Common myeloid progenitor, CD34-positive (primary cell): ENCODE results near the gene KLHL13.

Experiments
- CTCF ChIA-PET: fragments of 350-600 bp; sonication (Branson Sonifier 250); formaldehyde crosslinking; loops from one replicate; lab custom pipeline; 2021; ENCODE audit warnings: antibody characterized with exemption; lab: Charles Lee
- POLR2A ChIA-PET: fragments of 350-600 bp; sonication (Branson Sonifier 250); formaldehyde crosslinking; loops from one replicate; lab custom pipeline; 2021; ENCODE audit warnings: antibody characterized with exemption; lab: Charles Lee
- DNase-seq, 3 donors: peaks; one replicate each; pipeline versions ENCODE4 v3.0.0 to v3.0.0-alpha.2; 2013
- H3K27ac ChIP-seq, 2 experiments: 1 replicate in 1 of 2; 2 replicates in 1 of 2; pipeline ENCODE4 v1.7.0; 2013; ENCODE audit warnings: inconsistent platforms in 2 of 2, low read length in 2 of 2, mild to moderate bottlenecking in 2 of 2, low read depth in 1 of 2, moderate library complexity in 1 of 2; ENCODE audit not compliant: severe bottlenecking in 2 of 2, insufficient read depth in 1 of 2, poor library complexity in 1 of 2
- H3K27me3 ChIP-seq, 5 experiments: replicated peaks in 2 of 5; 1 replicate in 3 of 5; 2 replicates in 2 of 5; pipeline versions ENCODE4 v1.6.1 to v1.7.0; 2013; ENCODE audit warnings: low read length in 4 of 5, mild to moderate bottlenecking in 2 of 5, moderate library complexity in 2 of 5, inconsistent platforms in 1 of 5; ENCODE audit not compliant: insufficient read depth in 5 of 5, control insufficient read depth in 4 of 5
- H3K36me3 ChIP-seq, 4 experiments: 1 replicate in 2 of 4; 2 replicates in 2 of 4; pipeline versions ENCODE4 v1.6.1 to v1.7.0; 2013; ENCODE audit warnings: low read length in 3 of 4, control low read depth in 1 of 4, mild to moderate bottlenecking in 1 of 4; ENCODE audit not compliant: control insufficient read depth in 4 of 4, insufficient read depth in 4 of 4
- H3K4me1 ChIP-seq, 4 experiments: 1 replicate in 3 of 4; 2 replicates in 1 of 4; pipeline versions ENCODE4 v1.6.1 to v1.7.1; 2013; ENCODE audit warnings: low read length in 3 of 4, mild to moderate bottlenecking in 3 of 4, control low read depth in 1 of 4, inconsistent platforms in 1 of 4, moderate library complexity in 1 of 4; ENCODE audit not compliant: control insufficient read depth in 4 of 4, insufficient read depth in 4 of 4; ENCODE audit errors: control extremely low read depth in 1 of 4
- H3K4me3 ChIP-seq, 7 experiments: 1 replicate in 4 of 7; 2 replicates in 3 of 7; pipeline versions ENCODE4 v1.5.1 to v1.7.0; 2013; ENCODE audit warnings: mild to moderate bottlenecking in 7 of 7, low read length in 6 of 7, moderate library complexity in 6 of 7, inconsistent platforms in 2 of 7, low read depth in 2 of 7, control low read depth in 1 of 7; ENCODE audit not compliant: insufficient read depth in 4 of 7, control insufficient read depth in 1 of 7; ENCODE audit errors: extremely low read depth in 1 of 7
- H3K9me3 ChIP-seq, 5 experiments: 1 replicate in 4 of 5; 2 replicates in 1 of 5; pipeline versions ENCODE4 v1.6.1 to v1.7.1; 2013; ENCODE audit warnings: low read length in 4 of 5, mild to moderate bottlenecking in 2 of 5, inconsistent platforms in 1 of 5, low read depth in 1 of 5, moderate library complexity in 1 of 5; ENCODE audit not compliant: control insufficient read depth in 4 of 5, insufficient read depth in 2 of 5; ENCODE audit errors: control extremely low read depth in 1 of 5
- WGBS: methylation state at CpG from one replicate; pipeline ENCODE4 v1.1.5; 2013; ENCODE audit not compliant: insufficient coverage; 5-methylcytosine and 5-hydroxymethylcytosine counted together

Gene KLHL13

DNA sequence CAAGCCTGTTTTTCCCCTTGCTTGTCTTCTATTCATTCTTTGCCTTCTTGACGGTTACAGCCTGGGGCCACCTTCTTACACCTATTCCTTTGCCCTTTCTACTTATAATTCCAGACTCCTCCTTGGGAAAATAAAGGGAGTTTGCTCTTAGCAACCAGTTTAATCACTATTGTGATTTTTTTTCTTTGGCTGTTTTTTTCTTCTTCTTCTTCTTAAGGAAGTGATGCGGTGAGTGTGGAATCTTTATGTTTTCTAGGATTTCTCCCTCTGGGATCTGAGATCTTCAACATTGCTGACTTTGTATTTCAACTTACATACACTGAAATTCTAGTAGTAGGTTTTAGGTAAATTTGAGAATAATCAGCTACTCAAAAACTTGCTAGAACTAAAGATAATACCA lies 1.1 kb upstream of the KLHL13 start:
- DNase-seq: no peak
- POLR2A ChIA-PET: no interaction called here
- H3K27me3 ChIP-seq: peaks cover 0 to 14% (median 0%) of the 10 kb centered on the region in 5 experiments
- H3K36me3 ChIP-seq: no peaks in the 10 kb centered on the region
- no peak overlapping the region for H3K27ac ChIP-seq
- CTCF ChIA-PET: no interaction called here
- WGBS: 100% methylated on average over 1 of the region's 2 CpGs
- H3K4me1 ChIP-seq: peaks cover 0 to 5% (median 1%) of the 10 kb centered on the region in 4 experiments
- peak overlapping the region in 1 of 7 experiments; percentile 85 for H3K4me3 ChIP-seq
- no peaks in the 10 kb centered on the region for H3K9me3 ChIP-seq

DNA sequence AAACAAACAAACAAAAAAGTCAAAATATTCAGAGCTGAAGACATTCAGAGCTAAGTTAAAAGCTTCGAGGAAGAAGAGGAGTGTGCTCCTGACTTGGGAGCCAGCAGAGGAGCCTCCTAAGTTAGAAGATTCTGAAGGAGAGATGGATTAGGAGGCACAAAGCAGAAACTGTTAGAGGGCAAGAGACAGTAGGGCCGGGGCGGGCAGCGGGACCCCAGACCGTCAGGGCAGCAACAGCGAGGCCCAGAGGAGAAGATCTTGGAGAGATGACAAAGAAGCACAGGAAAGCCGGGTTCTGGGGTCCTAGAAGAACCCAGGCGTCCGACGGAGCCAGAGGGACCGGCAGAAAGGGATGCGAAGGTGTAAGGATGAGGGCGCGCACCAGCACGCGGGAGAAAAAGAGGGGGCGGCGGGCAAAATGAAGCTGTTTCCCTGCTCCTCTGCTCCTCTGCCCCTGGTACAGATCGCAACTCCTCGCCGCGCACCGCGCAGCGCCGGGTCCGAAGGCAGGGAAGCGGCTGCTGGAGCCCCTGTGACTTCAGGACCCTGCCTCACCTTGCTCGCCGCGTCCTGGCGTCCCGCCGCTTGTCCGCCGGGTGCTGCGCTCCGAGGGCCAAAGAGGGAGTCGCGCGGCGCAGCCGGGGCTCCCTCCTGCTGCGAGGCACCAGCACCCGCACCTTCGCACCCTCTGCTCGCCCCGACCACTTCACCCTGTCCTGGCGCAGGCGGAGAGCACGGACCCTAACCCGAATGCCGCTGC lies 477 bp downstream of the KLHL13 start:
- ChIA-PET CTCF (interaction anchor here (0.8 kb wide), 1 partner anchor 52 kb away, joined by 3 read pairs; no protein-coding TSS in a partner anchor), POLR2A (no interaction called here)
- H3K4me3 ChIP-seq: peak overlapping the region; percentile 16 to 85 (median 70)
- H3K27me3 ChIP-seq: peaks cover 0 to 14% (median 0%) of the 10 kb centered on the region in 5 experiments
- no peaks in the 10 kb centered on the region for H3K36me3 ChIP-seq
- H3K4me1 ChIP-seq: peaks cover 0 to 5% (median 1%) of the 10 kb centered on the region in 4 experiments
- WGBS: 22% methylated on average over 31 of the region's 53 CpGs
- DNase-seq: peak in 1 of 3 donors; percentile 64
- H3K27ac ChIP-seq: no peak overlapping the region
- no peaks in the 10 kb centered on the region for H3K9me3 ChIP-seq

DNA sequence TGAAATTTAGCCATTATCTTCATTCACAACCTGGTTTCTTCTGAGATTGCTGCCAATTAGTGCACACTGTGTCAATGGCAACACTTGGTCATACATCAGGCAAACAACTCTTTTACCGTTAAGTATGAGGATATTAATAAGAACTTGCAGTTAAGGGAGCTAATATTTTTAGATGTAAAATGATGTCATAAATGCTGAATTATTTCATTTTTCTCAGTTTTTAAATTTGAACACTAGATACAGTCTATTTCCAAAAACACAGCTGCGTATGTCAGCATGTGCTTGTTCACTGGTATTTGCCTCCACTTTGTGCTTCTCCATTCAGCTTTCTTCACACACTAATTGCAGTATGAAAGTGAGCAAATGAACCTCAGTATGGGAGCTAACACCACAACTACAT lies 1.6 kb downstream of the KLHL13 start:
- H3K9me3 ChIP-seq: no peaks in the 10 kb centered on the region
- no CpG with 5 or more reads among the region's 2 CpGs for WGBS
- POLR2A ChIA-PET: no interaction called here
- H3K4me1 ChIP-seq: peaks cover 0 to 5% (median 3%) of the 10 kb centered on the region in 4 experiments
- H3K36me3 ChIP-seq: no peaks in the 10 kb centered on the region
- H3K27me3 ChIP-seq: peaks cover 0 to 14% (median 0%) of the 10 kb centered on the region in 5 experiments
- CTCF ChIA-PET: no interaction called here
- peak in 1 of 3 donors; percentile 8 for DNase-seq
- peak overlapping the region in 2 of 7 experiments; percentile 41 to 85 for H3K4me3 ChIP-seq
- H3K27ac ChIP-seq: no peak overlapping the region

DNA sequence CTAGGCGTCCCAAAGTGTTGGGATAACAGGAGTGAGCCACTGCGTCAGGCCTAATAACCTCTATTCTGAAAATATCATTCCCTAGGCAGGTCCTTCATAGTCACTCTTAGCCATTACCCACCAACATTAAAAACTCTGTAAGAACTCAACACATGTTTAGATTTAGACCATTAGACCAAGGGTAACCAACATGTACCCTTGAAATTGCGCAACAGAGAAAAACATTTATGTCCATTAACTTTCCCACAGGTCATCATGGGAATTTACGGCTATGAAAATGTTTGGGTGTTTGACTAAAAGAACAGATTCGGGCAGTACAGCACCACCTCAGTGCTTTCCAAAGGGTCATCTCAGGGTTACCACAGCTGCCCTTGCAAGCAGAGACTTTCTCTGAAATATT lies 7.5 kb downstream of the KLHL13 start:
- H3K36me3 ChIP-seq: no peaks in the 10 kb centered on the region
- ChIA-PET CTCF (no interaction called here), POLR2A (no interaction called here)
- no peak overlapping the region for H3K4me3 ChIP-seq
- H3K9me3 ChIP-seq: no peaks in the 10 kb centered on the region
- H3K27me3 ChIP-seq: no peaks in the 10 kb centered on the region
- no peak overlapping the region for H3K27ac ChIP-seq
- 94% methylated on average over 4 of the region's 5 CpGs for WGBS
- peaks cover 0 to 7% (median 2%) of the 10 kb centered on the region in 4 experiments for H3K4me1 ChIP-seq
- no peak for DNase-seq

DNA sequence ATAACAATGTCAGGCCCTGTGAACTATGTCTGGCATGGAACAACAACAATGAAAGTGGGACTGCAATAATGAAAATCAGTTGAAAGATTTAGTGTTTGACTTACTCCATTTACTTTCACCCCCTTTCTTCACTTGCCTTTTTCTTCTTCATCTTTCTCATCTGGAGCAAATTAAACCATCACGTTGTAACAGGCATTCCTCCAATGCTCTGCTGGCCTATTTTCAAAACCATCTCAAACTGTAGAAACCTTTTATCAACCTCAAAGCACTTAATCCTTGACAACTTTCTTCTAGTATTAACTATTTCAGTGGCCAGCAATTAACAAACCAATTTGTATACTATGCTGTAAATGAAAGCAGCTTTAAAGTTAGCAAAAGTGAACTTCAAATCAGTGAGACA lies 8.3 kb downstream of the KLHL13 start:
- WGBS: 38% methylated on average over 1 of the region's 1 CpG
- Histone ChIP-seq H3K9me3 (no peaks in the 10 kb centered on the region), H3K27ac (no peak overlapping the region), H3K27me3 (no peaks in the 10 kb centered on the region), H3K4me3 (no peak overlapping the region), H3K4me1 (peaks cover 0 to 7% (median 2%) of the 10 kb centered on the region in 4 experiments), H3K36me3 (no peaks in the 10 kb centered on the region)
- POLR2A ChIA-PET: interaction anchor here (0.7 kb wide), 1 partner anchor 19 kb away, joined by 3 read pairs; no protein-coding TSS in a partner anchor
- DNase-seq: no peak
- CTCF ChIA-PET: no interaction called here

DNA sequence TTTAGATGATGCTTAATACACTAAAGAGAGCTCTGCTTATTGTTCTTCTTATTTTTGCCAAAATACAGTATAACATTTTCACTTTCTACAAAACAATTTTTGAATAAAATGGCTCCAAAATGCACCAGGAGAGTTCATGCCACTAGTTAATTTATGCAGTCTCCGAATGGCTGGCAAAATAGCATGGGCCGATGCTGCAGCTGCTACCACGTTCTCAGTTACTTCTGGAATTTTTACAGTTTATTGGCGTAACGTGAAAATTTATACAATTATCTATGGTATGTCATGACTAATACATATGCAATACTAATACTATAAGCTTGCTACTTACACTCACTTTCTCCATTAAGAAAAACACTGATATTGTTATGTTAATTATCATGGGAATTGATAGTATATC lies 16.5 kb downstream of the KLHL13 start:
- 100% methylated on average over 2 of the region's 5 CpGs for WGBS
- Histone ChIP-seq H3K9me3 (no peaks in the 10 kb centered on the region), H3K4me3 (no peak overlapping the region), H3K27ac (no peak overlapping the region), H3K4me1 (peaks cover 0 to 4% (median under 1%) of the 10 kb centered on the region in 4 experiments), H3K36me3 (no peaks in the 10 kb centered on the region), H3K27me3 (no peaks in the 10 kb centered on the region)
- ChIA-PET POLR2A (no interaction called here), CTCF (no interaction called here)
- DNase-seq: no peak

DNA sequence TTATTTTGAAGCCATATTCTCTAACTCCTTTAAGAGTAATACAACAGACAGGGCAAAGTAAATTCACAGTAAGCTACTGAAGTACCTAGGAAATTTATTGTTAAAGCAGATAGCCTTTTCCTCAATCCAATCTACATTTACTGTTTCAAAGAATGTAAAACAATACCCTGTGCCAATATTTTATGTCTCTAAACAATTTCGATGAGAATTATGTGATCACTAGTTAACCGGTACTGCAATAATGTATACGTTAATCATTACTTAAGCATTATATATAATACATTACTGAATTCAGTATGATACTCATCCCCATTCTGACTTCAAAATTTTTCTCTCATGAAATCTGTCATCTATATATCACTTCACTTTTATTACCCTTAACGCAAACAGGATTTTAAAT lies 28.5 kb downstream of the KLHL13 start:
- H3K36me3 ChIP-seq: no peaks in the 10 kb centered on the region
- no peak overlapping the region for H3K27ac ChIP-seq
- DNase-seq: no peak
- ChIA-PET CTCF (no interaction called here), POLR2A (no interaction called here)
- H3K9me3 ChIP-seq: peaks cover 0 to 5% (median 0%) of the 10 kb centered on the region in 5 experiments
- WGBS: no CpG with 5 or more reads among the region's 4 CpGs
- H3K4me1 ChIP-seq: no peaks in the 10 kb centered on the region
- no peak overlapping the region for H3K4me3 ChIP-seq
- H3K27me3 ChIP-seq: no peaks in the 10 kb centered on the region
